Esophagus muscularis mucosa (tissue), 4 donors: ENCODE results near the gene CD34. TPM values are rescaled to one million over a fixed set of nuclear protein-coding genes. Genes with fewer than 3 reads are reported as not detected.

Experiments used
- DNase-seq: peaks from one replicate; pipeline ENCODE4 v3.0.0-alpha.2; 2017; ENCODE audit errors: extremely low spot score
- H3K27ac ChIP-seq, 4 donors: fragments of 200-600 bp; sonication (generic); replicated peaks in 1 of 4; 1 replicate in 3 of 4; 2 replicates in 1 of 4; pipeline ENCODE4 v1.5.1; 2016 to 2019; ENCODE audit warnings: mild to moderate bottlenecking in 1 of 4
- H3K27me3 ChIP-seq, 4 donors: fragments of 200-600 bp; sonication (generic); one replicate each; pipeline versions ENCODE4 v1.5.1 to v1.6.0; 2016 to 2019
- H3K36me3 ChIP-seq, 4 donors: fragments of 200-600 bp; sonication (generic); one replicate each; pipeline ENCODE4 v1.5.1; 2016 to 2019
- H3K4me1 ChIP-seq, 4 donors: fragments of 200-600 bp; sonication (generic); one replicate each; pipeline ENCODE4 v1.5.1; 2016 to 2019
- H3K4me3 ChIP-seq, 4 donors: fragments of 200-600 bp; sonication (generic); 1 replicate in 2 of 4; 2 replicates in 2 of 4; pipeline ENCODE4 v1.5.1; 2016 to 2019; ENCODE audit warnings: mild to moderate bottlenecking in 4 of 4, moderate library complexity in 1 of 4
- H3K9me3 ChIP-seq, 4 donors: fragments of 200-600 bp; sonication (generic); 1 replicate in 3 of 4; 2 replicates in 1 of 4; pipeline ENCODE4 v1.5.1; 2016 to 2019
- EP300 ChIP-seq: sonication (generic); formaldehyde crosslinking; IDR thresholded peaks from one replicate; pipeline ENCODE4 v1.6.1; 2017; ENCODE audit warnings: antibody characterized with exemption
- POLR2A ChIP-seq: fragments of 450-650 bp; IDR thresholded peaks from one replicate; pipeline ENCODE4 v1.6.1; 2017; ENCODE audit warnings: antibody characterized with exemption, moderate library complexity, mild to moderate bottlenecking, low read depth
- POLR2AphosphoS5 ChIP-seq, 2 donors: sonication (generic); formaldehyde crosslinking; IDR thresholded peaks; one replicate each; pipeline ENCODE4 v1.6.1; 2017; ENCODE audit warnings: antibody characterized with exemption in 2 of 2
- WGBS: methylation state at CpG from one replicate; pipeline ENCODE4 v1.1.5; 2018; 5-methylcytosine and 5-hydroxymethylcytosine counted together
- intact Hi-C: fragments of 100-400 bp; cut with DNase I; formaldehyde crosslinking; loops from one replicate; pipeline ENCODE4 v1.15.1; 2023
- total RNA-seq, 4 donors: library from RNA; depleted of rRNA; stranded (reverse); fragments of >200 nt; gene quantifications; one replicate each; pipeline versions ENCODE4 v1.1.0 to v1.2.1, GENCODE V29; 2016
- TF ChIP-seq, protein P1 (sequence below), 3 experiments: fragments of 200-600 bp in 2 of 3; fragments of 450-650 bp in 1 of 3; sonication (generic) in 2 of 3; IDR thresholded peaks; one replicate each; pipeline ENCODE4 v1.5.1; 2017 to 2019; ENCODE audit warnings: antibody characterized with exemption in 3 of 3, mild to moderate bottlenecking in 2 of 3, moderate library complexity in 1 of 3

The CD34 gene
- total RNA-seq, 4 donors from 2014 or later: 70.2 to 136 (median 93.3) TPM

DNA sequence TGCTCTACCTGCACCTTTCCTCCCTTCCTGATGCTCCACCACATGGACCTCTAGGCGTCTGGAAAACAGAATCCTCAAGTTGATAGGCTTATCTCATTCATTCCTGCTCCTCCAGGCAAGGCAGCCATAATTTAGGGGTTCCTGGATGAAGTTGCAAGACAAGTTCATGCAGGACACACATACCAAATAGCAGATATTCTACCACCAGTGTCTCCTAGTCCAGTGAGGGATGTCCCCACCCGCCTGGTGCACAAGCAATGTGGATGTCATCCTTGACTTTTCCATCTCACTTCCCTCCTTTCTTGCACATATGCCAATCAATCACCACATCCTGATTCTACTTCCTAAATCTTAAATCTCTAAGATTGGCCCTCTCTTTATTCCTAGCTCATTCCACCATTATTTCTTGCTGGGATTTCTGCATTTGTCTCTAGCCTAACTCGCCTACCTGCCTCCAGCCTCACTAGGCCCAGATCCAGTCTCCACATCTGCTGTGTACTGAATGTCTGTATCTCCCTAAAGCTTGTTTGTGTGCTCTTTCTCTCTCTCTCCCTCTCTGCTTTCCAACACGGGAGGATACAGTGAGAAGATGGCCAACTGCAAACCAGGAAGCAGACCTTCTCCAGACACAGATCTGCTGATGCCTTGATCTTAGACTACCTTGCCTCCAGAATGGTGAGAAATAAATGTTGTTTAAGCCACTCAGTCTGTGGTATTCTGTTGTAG is 40.5 kb downstream of the CD34 start:
- TF ChIP-seq, protein P1, sequence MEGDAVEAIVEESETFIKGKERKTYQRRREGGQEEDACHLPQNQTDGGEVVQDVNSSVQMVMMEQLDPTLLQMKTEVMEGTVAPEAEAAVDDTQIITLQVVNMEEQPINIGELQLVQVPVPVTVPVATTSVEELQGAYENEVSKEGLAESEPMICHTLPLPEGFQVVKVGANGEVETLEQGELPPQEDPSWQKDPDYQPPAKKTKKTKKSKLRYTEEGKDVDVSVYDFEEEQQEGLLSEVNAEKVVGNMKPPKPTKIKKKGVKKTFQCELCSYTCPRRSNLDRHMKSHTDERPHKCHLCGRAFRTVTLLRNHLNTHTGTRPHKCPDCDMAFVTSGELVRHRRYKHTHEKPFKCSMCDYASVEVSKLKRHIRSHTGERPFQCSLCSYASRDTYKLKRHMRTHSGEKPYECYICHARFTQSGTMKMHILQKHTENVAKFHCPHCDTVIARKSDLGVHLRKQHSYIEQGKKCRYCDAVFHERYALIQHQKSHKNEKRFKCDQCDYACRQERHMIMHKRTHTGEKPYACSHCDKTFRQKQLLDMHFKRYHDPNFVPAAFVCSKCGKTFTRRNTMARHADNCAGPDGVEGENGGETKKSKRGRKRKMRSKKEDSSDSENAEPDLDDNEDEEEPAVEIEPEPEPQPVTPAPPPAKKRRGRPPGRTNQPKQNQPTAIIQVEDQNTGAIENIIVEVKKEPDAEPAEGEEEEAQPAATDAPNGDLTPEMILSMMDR (IDR thresholded peaks at IDR 0.05): no peak
- TF ChIP-seq POLR2A (no peak), POLR2AphosphoS5 (IDR thresholded peaks at IDR 0.05) (no peak), EP300 (no peak)
- intact Hi-C loops: loop anchor here (5.0 kb wide), 1 partner anchor 118 kb away; the partner anchor contains the start of gene CD46
- Histone ChIP-seq H3K4me1 (peaks cover 45 to 75% (median 73%) of the 10 kb centered on the region in 4 donors), H3K36me3 (no peaks in the 10 kb centered on the region), H3K9me3 (no peaks in the 10 kb centered on the region), H3K4me3 (no peak overlapping the region), H3K27me3 (no peaks in the 10 kb centered on the region), H3K27ac (peak overlapping the region; percentile 96 to 98 (median 98))
- 83% methylated on average over 4 of the region's 4 CpGs for WGBS
- DNase-seq: no peak

DNA sequence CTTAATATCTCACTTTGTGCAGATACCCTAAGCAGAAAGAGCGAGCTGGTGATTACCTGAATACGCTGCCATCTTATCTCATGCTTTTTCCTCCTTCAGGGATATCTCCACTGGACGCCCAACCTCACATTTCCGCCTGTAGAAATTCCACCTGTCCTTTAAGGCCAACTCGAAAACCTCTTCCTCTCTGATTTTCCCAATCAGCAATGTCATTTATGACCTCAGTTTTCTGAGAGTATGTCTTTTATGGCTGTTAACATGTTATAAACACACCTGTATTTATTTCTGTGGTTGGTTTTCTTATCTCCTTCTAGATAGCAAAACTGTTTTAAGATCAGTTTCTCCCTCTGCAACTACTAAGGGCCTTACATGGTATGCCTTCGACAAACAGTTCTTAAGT is 41.1 kb downstream of the CD34 start:
- H3K27ac ChIP-seq: peak overlapping the region; percentile 96 to 98 (median 98)
- 96% methylated on average over 6 of the region's 6 CpGs for WGBS

GRCh38 chr1:207868774-207869721 is 41.9 kb downstream of the CD34 start:
- TF ChIP-seq POLR2AphosphoS5 (IDR thresholded peaks at IDR 0.05) (peak; percentile 58 to 73), EP300 (no peak), POLR2A (peak; percentile 48)
- TF ChIP-seq, protein P1 (IDR thresholded peaks at IDR 0.05): peak; percentile 81 to 97 (median 91)
- Histone ChIP-seq H3K27me3 (no peaks in the 10 kb centered on the region), H3K27ac (peak overlapping the region; percentile 96 to 98 (median 98)), H3K36me3 (peaks cover 0 to under 1% (median 0%) of the 10 kb centered on the region in 4 donors), H3K4me3 (peak overlapping the region; percentile 87 to 99 (median 92)), H3K4me1 (peaks cover 59 to 88% (median 85%) of the 10 kb centered on the region in 4 donors), H3K9me3 (no peaks in the 10 kb centered on the region)
- whole genome bisulfite sequencing: 19% methylated on average over 15 of the region's 87 CpGs
- intact Hi-C loops: loop anchor here (1.0 to 10.0 kb wide), 2 partner anchors 41 to 54 kb away; no protein-coding TSS in a partner anchor
- DNase-seq: peak; percentile 96

More for the DNA sequence above, 41.1 kb downstream of the CD34 start:
- no peaks in the 10 kb centered on the region for H3K9me3 ChIP-seq
- no peaks in the 10 kb centered on the region for H3K36me3 ChIP-seq
- intact Hi-C loops: loop anchor here (1.0 to 10.0 kb wide), 3 partner anchors 42 to 118 kb away; partner anchors contain the start of gene CD46
- DNase-seq: no peak
- no peak overlapping the region for H3K4me3 ChIP-seq
- H3K27me3 ChIP-seq: no peaks in the 10 kb centered on the region
- TF ChIP-seq POLR2A (no peak), POLR2AphosphoS5 (IDR thresholded peaks at IDR 0.05) (no peak), EP300 (no peak)
- TF ChIP-seq, protein P1 (IDR thresholded peaks at IDR 0.05): no peak
- peaks cover 51 to 80% (median 79%) of the 10 kb centered on the region in 4 donors for H3K4me1 ChIP-seq

GRCh38 chr1:207868251-207868773 is 42.6 kb downstream of the CD34 start:
- WGBS: 0% methylated on average over 18 of the region's 24 CpGs
- no peaks in the 10 kb centered on the region for H3K27me3 ChIP-seq
- peak overlapping the region; percentile 96 to 98 (median 98) for H3K27ac ChIP-seq
- H3K4me3 ChIP-seq: peak overlapping the region; percentile 87 to 99 (median 92)
- H3K9me3 ChIP-seq: no peaks in the 10 kb centered on the region
- TF ChIP-seq, protein P1 (IDR thresholded peaks at IDR 0.05): no peak
- peak; percentile 25 to 39 for TF ChIP-seq POLR2AphosphoS5 (IDR thresholded peaks at IDR 0.05)
- H3K36me3 ChIP-seq: peaks cover 0 to 8% (median 0%) of the 10 kb centered on the region in 4 donors
- no peak for DNase-seq
- H3K4me1 ChIP-seq: peaks cover 61 to 89% (median 85%) of the 10 kb centered on the region in 4 donors
- intact Hi-C loops: loop anchor here (10.0 kb wide), 1 partner anchor 54 kb away; no protein-coding TSS in a partner anchor
